ENCODE measurements around the gene ATXN7L1. TPM values are rescaled to one million over a fixed set of nuclear protein-coding genes. Genes with fewer than 3 reads are reported as not detected.

The ATXN7L1 gene
- total and polyA plus RNA-seq, 2 of the 4 experiments (the other 2 are of a cell fraction) = 3.5 to 4.3 TPM

GRCh38 chr7:105787793-105788192 lies 88.6 kb downstream of the ATXN7L1 start:
- Histone ChIP-seq H2BK5ac (ENCODE audit: low read depth, low read length, poor library complexity, severe bottlenecking) (no peak overlapping the region), H3K4ac (ENCODE audit: low read depth, low read length) (no peak overlapping the region), H2BK15ac (ENCODE audit: low read depth, low read length) (no peak overlapping the region), H2BK20ac (ENCODE audit: low read depth, low read length) (no peak overlapping the region), H3K27me3 (ENCODE audit: control insufficient read depth, insufficient read depth, low read length) (no peaks in the 10 kb centered on the region), H3K4me2 (ENCODE audit: low read depth, low read length) (no peak overlapping the region), H3K23ac (ENCODE audit: low read depth, low read length) (no peak overlapping the region), H3K79me1 (ENCODE audit: low read depth in 1 of 2, low read length in 2 of 2) (peaks cover 0 to 7% of the 10 kb centered on the region in 2 experiments; a peak in 1 of 4 replicates), H3K27ac (ENCODE audit: insufficient read depth, low read length) (no peak overlapping the region), H4K20me1 (ENCODE audit: insufficient read depth, low read length) (no peaks in the 10 kb centered on the region), H3K9me3 (ENCODE audit: control insufficient read depth, insufficient read depth, low read length) (no peaks in the 10 kb centered on the region), H2BK120ac (ENCODE audit: low read depth, low read length) (no peak overlapping the region), H2AK5ac (ENCODE audit: low read depth, low read length) (no peak overlapping the region), H2AFZ (replicated peaks; ENCODE audit: low read length, poor library complexity) (no peak overlapping the region), H3K4me1 (ENCODE audit: control insufficient read depth, insufficient read depth, low read length) (no peaks in the 10 kb centered on the region), H3K9me1 (ENCODE audit: insufficient read depth, low read length) (peaks cover 4% of the 10 kb centered on the region; the same call in 1 of the 2 replicates), H4K91ac (ENCODE audit: insufficient read depth, low read depth, low read length) (no peak overlapping the region), H3K18ac (ENCODE audit: low read depth, low read length) (no peak overlapping the region), H3K9ac (ENCODE audit: low read depth, low read length) (no peak overlapping the region), H2AK9ac (replicated peaks; ENCODE audit: low read depth, low read length, poor library complexity) (no peak overlapping the region), H3K4me3 (ENCODE audit: insufficient read depth, low read depth, low read length) (no peak overlapping the region), H3K56ac (ENCODE audit: extremely low read depth, insufficient read depth, low read length) (no peak overlapping the region), H3K14ac (replicated peaks; ENCODE audit: low read depth, low read length) (no peak overlapping the region), H3K36me3 (ENCODE audit: control insufficient read depth, insufficient read depth, low read length) (peaks cover 12% of the 10 kb centered on the region; the same call in 1 of the 2 replicates), H4K8ac (ENCODE audit: low read depth in 2 of 2, low read length in 2 of 2) (no peak overlapping the region), H4K5ac (ENCODE audit: low read depth, low read length) (no peak overlapping the region)
- POLR2A ChIA-PET (ENCODE audit: unreplicated experiment) = no interaction called here
- dilution Hi-C loops (cut with HindIII; ENCODE audit: low sequenced_read_pairs, unreplicated experiment) = no loop called here
- intact Hi-C loops (cut with micrococcal nuclease) = no loop called here
- TF ChIP-seq MXI1 (IDR thresholded peaks at IDR 0.05; ENCODE audit: borderline replicate concordance, low read depth, low read length) = no peak
- no peak for TF ChIP-seq CEBPB (IDR thresholded peaks at IDR 0.05; ENCODE audit: low read depth, low read length)
- no peak for TF ChIP-seq RFX5 (IDR thresholded peaks at IDR 0.05; ENCODE audit: low read depth, low read length)
- no peak for TF ChIP-seq BHLHE40 (IDR thresholded peaks at IDR 0.05; ENCODE audit: low read depth, low read length)
- no peak for TF ChIP-seq MAFK (IDR thresholded peaks at IDR 0.05; ENCODE audit: low read depth, low read length)
- no peak for TF ChIP-seq ELK1 (IDR thresholded peaks at IDR 0.05; ENCODE audit: borderline replicate concordance, low read depth, low read length)
- TF ChIP-seq RCOR1 (IDR thresholded peaks at IDR 0.05; ENCODE audit: insufficient replicate concordance, low read length) = no peak
- TF ChIP-seq CTCF (conservative IDR thresholded peaks at IDR 0.05; ENCODE audit: low read depth, low read length) = no peak
- TF ChIP-seq MAZ (IDR thresholded peaks at IDR 0.05; ENCODE audit: borderline replicate concordance, low read depth, low read length) = no peak
- no peak for TF ChIP-seq USF2 (IDR thresholded peaks at IDR 0.05; ENCODE audit: low read depth, low read length)
- no peak for TF ChIP-seq RAD21 (IDR thresholded peaks at IDR 0.05; ENCODE audit: low read length)
- TF ChIP-seq CHD1 (IDR thresholded peaks at IDR 0.05; ENCODE audit: low read depth, low read length) = no peak
- TF ChIP-seq POLR2A (IDR thresholded peaks at IDR 0.05; ENCODE audit: low read depth, low read length) = no peak
- TF ChIP-seq FOS (IDR thresholded peaks at IDR 0.05; ENCODE audit: low read depth, low read length) = no peak
- no peak for TF ChIP-seq NFE2L2 (IDR thresholded peaks at IDR 0.05; ENCODE audit: low read depth, low read length)
- TF ChIP-seq SMC3 (IDR thresholded peaks at IDR 0.05; ENCODE audit: low read depth, low read length) = no peak
- no peak for ATAC-seq (ENCODE audit: low read depth)
- no peak for DNase-seq
- CTCF ChIA-PET = no interaction called here
- no TSS peak for BruUV-seq (replicated peaks)
- no CpG with 5 or more reads among the region's 3 CpGs for WGBS, 2 experiments (ENCODE audit: extremely low coverage in 2 of 2, insufficient read length in 1 of 2)
- in situ Hi-C loops (cut with MboI; ENCODE audit: low sequenced_read_pairs) = no loop called here

All from IMR-90 (cell line).